MCF 10A (cell line): ENCODE measurements around the gene LNX1. TPM values are rescaled to one million over a fixed set of nuclear protein-coding genes. Genes with fewer than 3 reads are reported as not detected.

ENCODE experiments used
- BruUV-seq: library from RNA; stranded (reverse); fragments of 400-500 nt; replicated peaks from 2 replicates; lab custom pipeline; 2021; lab: Mats Ljungman, UMichigan
- CTCF ChIA-PET: fragments of 300-600 bp; sonication (Branson Sonifier 250); formaldehyde crosslinking; extraction: SDS; loops from one replicate; lab custom pipeline; 2021; ENCODE audit warnings: antibody characterized with exemption, inconsistent platforms; lab: Yijun Ruan, JAX
- POLR2A ChIA-PET: fragments of 300-600, 350-650 bp; sonication (Branson Sonifier 250); formaldehyde crosslinking; extraction: SDS; loops from one replicate; lab custom pipeline; 2020; ENCODE audit warnings: antibody characterized with exemption, inconsistent platforms; lab: Yijun Ruan, JAX
- DNase-seq: peaks from one replicate; pipeline ENCODE4 v3.0.0-alpha.2; 2018; ENCODE audit not compliant: unreplicated experiment
- H3K27ac Mint-ChIP-seq: one replicate; pipeline ENCODE4 v1.8.0; 2022; ENCODE audit warnings: mild to moderate bottlenecking, low read depth, mixed read lengths; ENCODE audit not compliant: unreplicated experiment
- H3K27me3 Mint-ChIP-seq: one replicate; pipeline ENCODE4 v1.8.0; 2022; ENCODE audit warnings: mixed read lengths; ENCODE audit not compliant: insufficient read depth, unreplicated experiment
- H3K36me3 Mint-ChIP-seq: one replicate; pipeline ENCODE4 v1.8.0; 2022; ENCODE audit warnings: mild to moderate bottlenecking, moderate library complexity, mixed read lengths; ENCODE audit not compliant: insufficient read depth, unreplicated experiment
- H3K4me1 Mint-ChIP-seq: one replicate; pipeline ENCODE4 v1.8.0; 2022; ENCODE audit warnings: mixed read lengths; ENCODE audit not compliant: insufficient read depth, unreplicated experiment
- H3K4me3 Mint-ChIP-seq: one replicate; pipeline ENCODE4 v1.8.0; 2022; ENCODE audit warnings: mild to moderate bottlenecking, moderate library complexity, mixed read lengths; ENCODE audit not compliant: unreplicated experiment
- H3K9me3 Mint-ChIP-seq: one replicate; pipeline ENCODE4 v1.8.0; 2022; ENCODE audit warnings: mixed read lengths; ENCODE audit not compliant: unreplicated experiment
- CTCF ChIP-seq: fragments of 200-600 bp; IDR thresholded peaks from one replicate; pipeline ENCODE4 v1.8.0; 2022; ENCODE audit warnings: antibody characterized with exemption, mild to moderate bottlenecking; ENCODE audit not compliant: unreplicated experiment
- intact Hi-C: fragments of 100-400 bp; cut with micrococcal nuclease; formaldehyde crosslinking; loops from 2 replicates; pipeline ENCODE4 v1.14.1; 2022
- total RNA-seq: library from RNA; stranded (reverse); gene quantifications from 2 replicates; pipeline ENCODE4 v1.2.3, GENCODE V29; 2022

The LNX1 gene
- total RNA-seq, 1 experiment from 2014 or later: not detected

- no peak overlapping the region for H3K4me3 Mint-ChIP-seq
- ChIA-PET POLR2A (interaction anchor here (0.6 to 2.1 kb wide), 3 partner anchors 10 to 79 kb away, joined by 3 to 7 read pairs (median 4); no protein-coding TSS in a partner anchor), CTCF (interaction anchor here (0.7 kb wide), 1 partner anchor 123 kb away, joined by 3 read pairs; no protein-coding TSS in a partner anchor)
- intact Hi-C loops: no loop called here
- H3K27me3 Mint-ChIP-seq: no peaks in the 10 kb centered on the region
- H3K4me1 Mint-ChIP-seq: peaks cover 12% of the 10 kb centered on the region
- TF ChIP-seq CTCF: no peak
- H3K27ac Mint-ChIP-seq: no peak overlapping the region
- no peaks in the 10 kb centered on the region for H3K36me3 Mint-ChIP-seq
- no peak for DNase-seq
- no peaks in the 10 kb centered on the region for H3K9me3 Mint-ChIP-seq
- BruUV-seq: no TSS peak
Observed at GRCh38 chr4:53583513-53583912, 7.8 kb downstream of the LNX1 start.

- intact Hi-C loops: no loop called here
- POLR2A ChIA-PET: interaction anchor here (0.7 to 2.1 kb wide), 3 partner anchors 8 to 40 kb away, joined by 3 to 7 read pairs (median 4); no protein-coding TSS in a partner anchor
Observed at GRCh38 chr4:53582194-53582593, 9.1 kb downstream of the LNX1 start.

GRCh38 chr4:53580274-53580673 is 11.0 kb downstream of the LNX1 start:
- Mint-ChIP-seq H3K27ac (no peak overlapping the region), H3K27me3 (no peaks in the 10 kb centered on the region), H3K36me3 (no peaks in the 10 kb centered on the region), H3K9me3 (no peaks in the 10 kb centered on the region), H3K4me1 (peaks cover 2% of the 10 kb centered on the region), H3K4me3 (no peak overlapping the region)
- intact Hi-C loops: no loop called here
- no TSS peak for BruUV-seq
- CTCF ChIA-PET: no interaction called here
- no peak for TF ChIP-seq CTCF
- DNase-seq: no peak
- POLR2A ChIA-PET: interaction anchor here (0.6 kb wide), 1 partner anchor 494 kb away, joined by 3 read pairs; no protein-coding TSS in a partner anchor

More at GRCh38 chr4:53582194-53582593, 9.1 kb downstream of the LNX1 start:
- CTCF ChIA-PET: interaction anchor here (0.6 to 0.8 kb wide), 2 partner anchors 27 to 385 kb away, joined by 3 read pairs; no protein-coding TSS in a partner anchor
- no peak for DNase-seq
- no peaks in the 10 kb centered on the region for H3K27me3 Mint-ChIP-seq
- no peaks in the 10 kb centered on the region for H3K9me3 Mint-ChIP-seq
- H3K36me3 Mint-ChIP-seq: no peaks in the 10 kb centered on the region
- no peak overlapping the region for H3K4me3 Mint-ChIP-seq
- no peak for TF ChIP-seq CTCF
- BruUV-seq: no TSS peak
- peaks cover 12% of the 10 kb centered on the region for H3K4me1 Mint-ChIP-seq
- H3K27ac Mint-ChIP-seq: no peak overlapping the region

GRCh38 chr4:53579826-53580225 is 11.5 kb downstream of the LNX1 start:
- Mint-ChIP-seq H3K27me3 (no peaks in the 10 kb centered on the region), H3K4me3 (no peak overlapping the region), H3K27ac (no peak overlapping the region), H3K9me3 (no peaks in the 10 kb centered on the region), H3K4me1 (no peaks in the 10 kb centered on the region), H3K36me3 (no peaks in the 10 kb centered on the region)
- no peak for TF ChIP-seq CTCF
- POLR2A ChIA-PET: interaction anchor here (0.6 kb wide), 1 partner anchor 495 kb away, joined by 3 read pairs; no protein-coding TSS in a partner anchor
- DNase-seq: no peak
- intact Hi-C loops: no loop called here
- CTCF ChIA-PET: no interaction called here
- no TSS peak for BruUV-seq
